ENCODE data around the gene C15orf61. TPM values are rescaled to one million over a fixed set of nuclear protein-coding genes. Genes with fewer than 3 reads are reported as not detected.

The C15orf61 gene
- total and polyA plus RNA-seq, 4 donors: 1.4 to 5.6 (median 2.5) TPM

GRCh38 chr15:67573194-67573593 is 52.3 kb downstream of the C15orf61 start:
- DNase-seq (ENCODE audit: low spot score): no peak
- WGBS: 94% methylated on average over 3 of the region's 3 CpGs

More at GRCh38 chr15:67573194-67573593, 52.3 kb downstream of the C15orf61 start:
- H3K4me1 ChIP-seq (ENCODE audit: control insufficient read depth in 4 of 4, insufficient read depth in 4 of 4, low read length in 3 of 4): peaks cover 2 to 4% (median 3%) of the 10 kb centered on the region in 4 donors
- TF ChIP-seq HNF4A (conservative IDR thresholded peaks at IDR 0.05): no peak
- TF ChIP-seq GABPA (IDR thresholded peaks at IDR 0.05 in 1 of 2, conservative IDR thresholded peaks at IDR 0.05 in 1 of 2): no peak
- no peak for TF ChIP-seq MAX (IDR thresholded peaks at IDR 0.05)
- no peak for TF ChIP-seq FOXA1 (IDR thresholded peaks at IDR 0.05)
- TF ChIP-seq REST (IDR thresholded peaks at IDR 0.05): no peak
- TF ChIP-seq YY1 (IDR thresholded peaks at IDR 0.05): no peak
- TF ChIP-seq CTCF (IDR thresholded peaks at IDR 0.05; ENCODE audit: low read depth, low read length, missing input control): no peak
- no peak for TF ChIP-seq ATF3 (IDR thresholded peaks at IDR 0.05)
- TF ChIP-seq HNF4G (IDR thresholded peaks at IDR 0.05): no peak
- no peak for TF ChIP-seq SP1 (IDR thresholded peaks at IDR 0.05)
- no peak for TF ChIP-seq ZBTB33 (IDR thresholded peaks at IDR 0.05)
- no peak for TF ChIP-seq FOXA2 (IDR thresholded peaks at IDR 0.05)
- TF ChIP-seq TAF1 (conservative IDR thresholded peaks at IDR 0.05): no peak
- TF ChIP-seq NR2F2 (IDR thresholded peaks at IDR 0.05): no peak
- TF ChIP-seq EGR1 (IDR thresholded peaks at IDR 0.05; ENCODE audit: low read depth in 2 of 2): no peak
- TF ChIP-seq JUND (IDR thresholded peaks at IDR 0.05): no peak
- no peak for TF ChIP-seq RAD21 (IDR thresholded peaks at IDR 0.05)
- no peak overlapping the region for H3K4me3 ChIP-seq (ENCODE audit: low read depth in 1 of 3, low read length in 3 of 3)
- no peak overlapping the region for H3K9ac ChIP-seq (ENCODE audit: low read depth in 1 of 2, low read length in 2 of 2)
- H3K27me3 ChIP-seq (ENCODE audit: control insufficient read depth in 4 of 4, insufficient read depth in 4 of 4, low read length in 3 of 4): no peaks in the 10 kb centered on the region
- H3K27ac ChIP-seq (ENCODE audit: low read depth in 1 of 2, low read length in 2 of 2): no peak overlapping the region
- H3K9me3 ChIP-seq (ENCODE audit: control insufficient read depth in 4 of 4, low read length in 3 of 4): no peaks in the 10 kb centered on the region
- peaks cover 0 to 2% (median 0%) of the 10 kb centered on the region in 4 donors for H3K36me3 ChIP-seq (ENCODE audit: control insufficient read depth in 4 of 4, insufficient read depth in 3 of 4, low read depth in 1 of 4, low read length in 3 of 4)
